Brain pericyte (primary cell): ENCODE results near the gene CIRBP.
"Not testable (repeated sequence)": the region's sequence is repeated elsewhere in the genome, so short reads cannot be mapped to it uniquely, and the experiment has no call there.

ENCODE experiments used
- DNase-seq: peaks from one replicate; pipeline ENCODE4 v3.0.0-alpha.2; 2012; ENCODE audit warnings: low read depth, low spot score

The CIRBP gene

DNA sequence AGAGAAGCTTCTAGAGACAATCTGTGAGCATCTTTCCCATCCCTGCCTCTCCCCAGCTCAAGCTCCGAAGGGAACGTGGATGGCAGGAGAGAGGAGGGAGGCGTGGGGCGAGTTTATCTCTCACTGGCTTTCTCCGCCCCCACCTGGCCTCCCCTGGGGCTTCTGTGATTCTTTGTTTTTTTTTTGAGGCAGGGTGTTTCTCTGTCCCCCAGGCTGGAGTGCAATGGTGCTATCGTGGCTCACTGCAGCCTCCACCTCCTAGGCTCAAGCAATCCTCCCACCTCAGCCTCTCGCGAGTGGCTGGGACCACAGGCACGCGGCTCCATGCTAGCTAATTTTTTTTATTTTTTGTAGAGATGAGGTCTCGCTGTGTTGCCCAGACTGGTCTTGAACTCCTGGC is 39.6 kb downstream of the CIRBP start:
- DNase-seq: no peak

DNA sequence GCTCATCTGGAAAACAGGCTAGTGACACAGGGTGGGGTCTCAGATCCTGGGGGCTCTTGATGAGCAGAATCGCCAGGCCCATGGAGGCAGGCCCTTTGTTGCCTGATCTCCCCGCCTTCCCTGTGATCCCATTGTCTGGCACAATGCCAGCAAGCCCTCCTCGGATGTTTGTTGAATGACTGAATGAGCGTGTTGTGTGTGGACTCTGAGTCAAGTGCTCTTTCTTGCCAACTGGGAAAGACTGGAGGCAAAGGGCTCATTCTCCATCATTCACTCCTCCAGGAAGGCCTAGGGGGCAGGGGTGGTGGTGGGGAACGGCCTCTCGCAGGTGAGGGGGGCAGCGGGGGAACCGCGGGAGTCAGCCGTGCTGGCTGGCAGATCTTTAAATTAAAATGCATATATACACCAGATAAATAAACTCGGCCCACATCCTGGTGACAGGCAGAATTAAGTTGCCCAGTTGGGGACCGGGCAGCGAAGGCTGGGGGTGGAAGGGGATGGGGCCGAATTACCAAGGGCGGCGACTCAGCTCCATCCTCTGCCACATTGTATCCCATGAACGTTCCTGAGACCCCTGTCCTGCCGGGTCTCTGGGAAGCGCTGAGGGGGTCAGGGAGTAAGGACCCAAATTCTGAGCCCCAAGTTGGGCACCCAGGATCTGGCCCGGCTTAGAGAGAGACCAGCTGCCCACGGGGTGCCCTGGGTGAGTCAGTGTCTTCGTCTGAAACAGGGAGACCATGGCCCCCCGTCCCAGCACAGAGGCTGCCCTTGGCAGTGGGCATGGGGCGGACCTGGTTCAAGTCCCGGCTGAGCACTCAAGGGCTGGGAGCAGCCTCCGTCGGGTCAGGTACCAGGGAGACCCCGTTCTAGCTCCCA is 41.1 kb downstream of the CIRBP start:
- DNase-seq: no peak

DNA sequence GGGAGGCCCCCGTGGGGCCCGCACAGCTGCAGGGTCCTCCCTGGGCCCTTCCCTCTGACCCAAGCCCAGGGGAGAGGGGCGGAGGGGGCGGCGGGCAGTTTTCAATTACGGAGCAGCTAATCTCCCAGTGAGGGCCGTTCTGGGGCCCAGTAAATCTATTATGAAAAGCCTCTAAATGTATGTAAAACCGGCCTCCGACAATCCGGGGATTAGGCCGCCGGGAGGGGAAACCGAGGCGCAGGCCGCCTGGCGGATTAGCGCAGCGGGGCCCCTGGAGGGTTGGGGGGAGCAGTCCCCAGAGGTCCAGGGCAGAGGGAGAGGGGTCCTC is 41.7 kb downstream of the CIRBP start:
- DNase-seq: no peak

DNA sequence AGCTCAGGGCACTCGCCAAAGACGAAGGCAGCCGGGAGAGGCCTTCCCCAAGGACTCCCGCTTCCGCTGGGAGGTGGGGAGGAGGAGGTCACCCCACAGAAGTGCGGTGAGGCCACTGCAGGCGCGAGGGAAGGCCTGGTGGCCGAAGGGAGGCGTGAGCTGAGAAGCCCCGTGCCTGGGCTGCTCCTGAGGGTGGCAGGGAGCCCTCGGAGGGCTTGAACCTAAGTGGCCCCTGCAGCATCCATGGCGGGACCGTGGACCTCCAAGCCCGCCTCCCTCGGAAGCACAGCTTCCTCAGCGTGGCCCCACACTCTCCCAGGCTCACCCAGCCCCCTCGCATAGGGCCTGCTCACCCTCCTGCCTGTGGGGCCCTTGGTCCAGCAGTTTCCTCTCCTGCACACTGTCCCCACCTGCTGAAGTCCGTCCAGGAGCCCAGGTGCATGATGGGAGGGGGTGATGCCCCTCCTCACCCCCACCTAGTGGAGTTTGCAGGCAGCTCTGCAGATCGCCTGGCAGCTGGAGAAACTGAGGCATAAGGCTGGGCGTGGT is 42.5 kb downstream of the CIRBP start:
- no peak for DNase-seq

DNA sequence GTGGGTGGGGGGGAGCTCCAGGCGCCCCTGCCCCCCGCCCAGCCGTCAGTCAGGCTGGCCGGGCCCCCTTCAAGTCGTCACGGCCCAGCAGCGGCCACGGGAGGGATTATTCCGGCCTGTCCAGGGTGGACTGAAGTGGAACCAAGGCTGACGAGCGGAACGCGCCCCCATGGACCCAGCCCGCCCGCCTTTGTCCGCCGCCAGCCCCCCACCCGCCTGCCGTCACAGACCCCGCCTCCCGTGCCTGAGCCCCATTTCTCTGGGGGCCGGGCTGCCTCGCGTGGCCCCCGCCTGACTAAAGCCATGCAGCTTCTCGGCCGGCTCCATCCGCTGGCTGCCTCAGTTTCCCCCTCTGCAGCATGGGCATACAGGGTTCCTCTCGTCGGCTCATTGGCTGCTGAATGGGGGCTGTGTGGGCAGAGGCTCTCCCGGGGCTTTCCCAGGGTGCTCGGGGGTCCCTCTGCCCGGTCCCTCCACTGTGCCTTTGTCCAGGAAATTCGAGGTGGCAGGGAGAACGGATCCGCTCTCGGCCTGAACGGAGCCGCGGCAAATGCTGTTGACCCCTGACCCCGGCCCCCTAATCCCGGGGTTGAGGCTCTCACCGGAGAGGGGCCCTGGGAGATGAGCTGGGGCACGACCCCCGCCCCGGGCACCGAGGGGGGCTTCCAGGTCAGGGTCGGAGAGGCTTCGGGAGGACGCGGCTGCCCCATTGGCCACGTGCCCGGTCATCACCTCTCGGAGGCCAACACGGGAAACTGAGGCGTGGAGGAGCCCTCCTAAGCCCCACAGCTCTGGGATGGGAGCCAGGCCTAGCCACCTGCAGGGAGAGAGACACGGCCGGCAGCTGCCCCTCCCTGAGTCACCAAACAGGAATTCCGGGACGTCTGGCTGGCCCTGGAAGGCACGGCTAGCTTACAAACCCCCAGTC is 43.9 kb downstream of the CIRBP start:
- DNase-seq: no peak

DNA sequence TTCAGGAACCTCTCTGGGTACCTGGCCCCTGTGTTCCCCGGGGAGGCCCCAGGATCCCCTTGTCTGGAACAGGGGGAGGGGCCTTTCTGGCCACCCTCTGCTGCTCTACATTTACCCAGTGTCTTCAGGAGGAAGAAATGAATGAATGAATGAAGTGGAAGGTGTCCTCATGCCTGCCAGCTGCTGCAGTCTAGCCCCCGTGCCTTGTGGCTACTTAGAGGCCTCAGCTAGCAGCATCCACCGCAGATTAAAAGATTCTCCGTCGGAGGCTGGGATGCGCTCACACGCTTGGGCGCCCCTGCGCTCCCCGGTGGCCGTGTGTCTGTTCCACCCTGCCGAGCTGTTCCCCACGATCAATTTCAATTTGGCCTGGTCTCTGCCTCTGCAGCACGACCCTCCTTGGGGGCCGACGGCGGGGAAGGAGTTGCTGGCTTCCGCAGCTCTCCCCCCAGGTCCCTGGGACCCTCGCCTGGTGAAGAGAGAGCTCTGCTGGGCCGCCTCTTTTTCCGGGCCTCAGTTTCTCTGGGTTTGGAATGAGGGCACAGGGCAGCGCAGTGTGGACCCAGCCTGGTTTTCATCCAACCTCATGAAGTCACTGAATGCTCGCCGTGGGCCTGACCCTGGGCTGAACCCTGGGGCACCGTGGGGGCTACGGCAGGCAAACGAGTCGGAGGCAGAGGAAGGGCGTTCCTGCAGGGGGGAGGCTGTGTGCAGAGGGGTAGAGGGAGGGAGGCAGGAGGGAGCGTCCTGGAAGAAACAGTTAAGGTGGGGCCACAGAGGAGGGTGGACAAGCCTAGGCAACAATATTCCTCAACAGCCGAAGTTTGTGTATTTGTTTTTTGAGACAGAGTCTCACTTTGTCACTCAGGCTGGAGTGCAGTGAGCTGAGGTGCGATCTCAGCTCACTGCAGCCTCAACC is 44.8 kb downstream of the CIRBP start:
- no peak for DNase-seq

DNA sequence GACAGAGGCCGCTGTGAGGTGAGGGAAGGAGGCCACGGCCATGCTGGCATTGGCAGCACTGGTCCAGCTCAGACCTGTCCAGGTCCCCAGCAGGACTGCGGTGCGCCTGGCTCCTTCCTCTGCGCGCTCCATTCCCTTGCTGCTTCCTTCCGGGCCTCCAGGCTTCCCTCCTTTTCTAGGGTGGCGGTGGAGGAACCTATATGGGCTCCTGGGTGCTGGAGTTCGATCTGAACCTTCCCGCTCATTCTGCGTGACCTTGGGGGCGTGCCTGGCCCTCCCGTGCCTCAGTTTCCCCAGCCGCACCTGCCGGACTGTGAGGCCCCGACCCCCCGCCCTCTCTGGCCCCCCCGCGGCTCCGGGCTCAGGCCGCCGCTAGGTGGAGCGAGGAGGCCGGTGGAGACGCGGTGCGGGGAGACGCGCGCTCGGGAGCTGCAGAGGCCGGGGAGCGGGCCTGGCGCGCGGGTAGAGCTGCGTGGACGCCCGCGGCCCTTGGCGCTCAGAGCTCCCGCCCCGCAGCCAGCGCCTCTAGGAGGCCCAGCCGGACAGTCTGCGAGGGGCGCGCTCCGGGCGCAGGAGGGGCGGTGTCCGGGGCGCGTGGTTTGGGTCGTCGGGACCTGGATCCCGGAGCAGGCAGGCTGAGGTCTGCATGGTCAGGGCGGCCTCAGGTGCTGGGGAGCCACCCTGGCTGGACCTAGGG is 46.5 kb downstream of the CIRBP start:
- no peak for DNase-seq

DNA sequence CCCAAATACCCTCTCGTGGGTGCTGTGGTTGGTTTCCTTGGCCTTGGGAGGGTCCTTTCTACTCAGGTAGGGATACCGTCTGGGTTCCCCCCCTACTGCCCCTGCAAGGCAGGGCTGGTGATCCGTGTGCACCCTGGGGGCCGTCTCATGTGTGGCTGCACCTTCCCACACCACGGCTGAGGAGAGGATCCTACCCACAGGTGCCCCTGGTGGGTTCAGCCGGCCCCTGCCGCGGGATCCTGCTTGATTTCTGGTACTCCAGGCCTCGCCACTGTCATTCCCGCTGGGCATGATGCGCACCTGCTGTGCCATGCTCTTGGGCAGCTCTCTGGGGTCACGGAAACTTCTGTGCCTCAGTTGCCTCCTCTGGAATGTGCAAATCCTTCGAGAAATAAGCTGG is 47.3 kb downstream of the CIRBP start:
- no peak for DNase-seq

DNA sequence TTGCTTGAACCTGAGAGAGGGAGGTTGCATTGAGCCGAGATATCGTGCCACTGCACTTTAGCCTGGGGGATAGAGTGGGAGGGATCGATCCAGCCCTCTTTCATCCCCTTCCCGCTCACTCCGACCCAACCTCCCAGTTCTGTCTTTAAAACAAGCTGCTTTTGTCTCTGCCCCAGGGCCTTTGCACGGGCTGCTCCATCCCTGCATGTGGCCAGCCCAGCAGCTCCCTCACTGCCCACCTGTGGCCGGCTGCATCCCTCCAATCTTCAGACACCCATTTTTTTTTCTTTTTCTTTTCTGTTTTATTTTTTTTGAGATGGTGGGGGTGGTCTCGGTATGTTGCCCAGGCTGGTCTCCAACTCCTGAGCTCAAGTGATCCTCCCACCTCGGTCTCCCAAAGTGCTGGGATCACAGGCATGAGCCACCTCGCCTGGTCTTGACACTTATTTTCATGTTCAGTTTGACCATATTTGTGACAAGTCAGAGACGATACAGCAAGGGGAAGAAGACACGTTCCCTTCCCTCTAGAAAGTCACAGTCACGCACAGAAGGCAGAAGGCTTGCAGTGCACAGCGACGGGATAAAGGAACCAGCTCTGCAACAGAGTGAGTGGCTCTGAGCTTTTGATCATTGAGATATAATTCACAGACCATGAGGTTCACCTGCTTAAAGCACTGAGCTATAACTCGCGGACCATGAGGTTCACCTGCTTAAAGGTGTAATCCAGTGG is 48.3 kb downstream of the CIRBP start:
- no peak for DNase-seq

DNA sequence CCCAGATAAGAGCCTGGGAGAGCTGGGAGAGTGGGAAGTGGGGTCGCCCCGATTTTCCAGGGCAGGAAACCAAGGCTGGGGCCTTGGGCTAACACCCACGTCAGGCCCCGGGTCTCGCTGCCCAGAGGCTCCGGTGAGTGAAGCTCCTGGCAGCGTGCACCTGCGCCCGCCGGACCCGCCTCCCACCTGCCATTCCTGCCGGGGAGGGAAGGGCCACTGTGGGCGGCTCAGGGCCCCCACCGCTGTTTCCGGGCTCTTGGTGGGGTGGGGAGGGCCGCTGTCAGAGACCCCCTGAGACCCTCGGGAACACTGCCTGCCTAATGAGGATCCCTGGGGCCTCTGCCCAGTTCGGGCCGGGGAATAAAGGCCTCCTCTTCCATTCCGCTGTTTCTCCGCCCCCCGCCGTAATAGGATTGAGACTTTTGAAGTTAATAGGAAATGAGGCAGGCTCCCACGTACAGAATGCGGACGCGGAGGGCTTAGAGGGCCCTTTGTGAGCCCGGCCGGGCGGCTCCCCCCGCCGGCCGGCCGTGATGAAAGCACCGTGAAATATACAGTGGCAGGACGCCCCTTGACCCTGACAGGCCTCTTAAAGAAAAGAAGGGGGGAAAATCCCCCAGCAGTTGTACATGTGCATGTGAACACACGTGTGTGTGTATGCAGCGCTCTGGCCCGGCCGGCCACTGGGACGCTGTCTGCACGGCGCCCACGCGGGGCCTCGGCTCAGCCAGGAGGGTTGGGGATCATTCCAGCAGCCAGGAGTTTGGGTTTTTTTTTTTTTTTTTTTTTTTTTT is 49.7 kb downstream of the CIRBP start:
- no peak for DNase-seq

DNA sequence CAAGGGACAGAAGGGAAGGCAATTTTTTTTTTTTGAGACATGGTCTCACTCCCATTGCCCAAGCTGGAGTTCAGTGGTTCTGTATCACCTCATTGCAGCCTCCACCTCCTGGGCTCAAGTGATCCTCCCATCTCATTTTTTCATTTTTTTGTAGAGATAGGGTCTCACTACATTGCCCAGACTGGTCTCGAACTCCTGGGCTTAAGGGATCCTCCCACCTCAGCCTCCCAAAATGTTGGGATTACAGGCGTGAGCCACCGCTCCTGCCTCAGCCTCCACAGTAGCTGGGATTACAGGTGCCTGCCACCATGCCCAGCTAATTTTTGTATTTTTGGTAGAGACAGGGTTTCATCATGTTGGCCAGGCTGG is 51.1 kb downstream of the CIRBP start:
- not testable (repeated sequence) for DNase-seq

DNA sequence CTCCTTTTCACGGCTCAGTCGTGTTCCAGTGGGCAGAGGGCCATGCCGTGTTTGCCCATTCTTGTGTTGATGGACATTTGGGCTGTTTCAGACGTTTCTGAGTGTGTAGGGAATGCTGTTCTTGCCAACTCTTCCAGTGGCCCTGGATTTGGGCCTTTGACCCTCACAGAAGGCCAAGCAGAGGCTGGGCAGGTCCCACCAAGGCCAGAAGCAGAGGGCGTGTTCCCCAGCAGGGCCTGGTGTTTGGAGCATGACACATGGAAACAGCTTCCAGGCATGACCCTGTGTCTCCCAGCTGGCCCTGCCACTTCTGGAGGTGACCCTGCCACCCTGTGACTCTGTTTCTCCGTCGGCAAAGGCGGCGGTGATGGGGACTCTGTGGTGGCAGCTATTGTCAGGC is 52.4 kb downstream of the CIRBP start:
- DNase-seq: no peak

DNA sequence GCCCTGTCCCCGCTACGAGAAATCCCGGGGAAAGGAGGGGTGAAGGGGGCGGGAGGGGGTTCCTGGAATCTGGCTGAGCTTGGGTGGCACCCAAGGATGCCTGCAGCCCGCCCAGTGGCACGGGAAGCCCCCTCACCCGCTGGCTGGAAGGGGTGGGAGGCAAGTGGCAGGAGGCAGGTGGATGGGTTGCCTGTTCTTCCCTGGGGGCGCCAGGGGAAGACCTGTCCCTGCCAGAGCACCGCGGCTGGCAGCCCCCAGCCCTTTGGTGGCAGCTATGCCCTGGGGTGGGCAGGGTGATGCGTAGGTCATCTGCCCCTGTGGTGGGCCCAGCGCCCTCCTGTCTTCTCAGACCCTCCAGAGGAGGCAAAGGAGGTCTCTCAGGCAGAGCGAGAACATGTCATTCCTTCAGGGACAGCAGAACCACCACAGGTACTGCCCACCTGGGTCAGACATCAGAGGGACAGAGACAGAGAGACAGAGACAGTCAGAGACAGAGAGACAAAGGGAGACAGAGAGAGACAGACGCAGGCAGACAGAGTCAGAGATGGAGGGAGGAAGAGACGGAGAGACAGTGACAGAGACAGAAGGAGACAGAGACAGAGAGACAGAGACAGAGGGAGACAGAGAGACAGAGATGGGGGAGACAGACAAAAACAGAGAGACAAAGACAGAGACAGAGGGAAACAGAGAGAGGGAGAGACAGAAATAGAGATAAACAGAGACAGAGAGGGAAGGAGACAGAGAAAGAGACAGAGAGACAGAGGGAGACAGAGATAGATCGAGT is 53.3 kb downstream of the CIRBP start:
- no peak for DNase-seq

DNA sequence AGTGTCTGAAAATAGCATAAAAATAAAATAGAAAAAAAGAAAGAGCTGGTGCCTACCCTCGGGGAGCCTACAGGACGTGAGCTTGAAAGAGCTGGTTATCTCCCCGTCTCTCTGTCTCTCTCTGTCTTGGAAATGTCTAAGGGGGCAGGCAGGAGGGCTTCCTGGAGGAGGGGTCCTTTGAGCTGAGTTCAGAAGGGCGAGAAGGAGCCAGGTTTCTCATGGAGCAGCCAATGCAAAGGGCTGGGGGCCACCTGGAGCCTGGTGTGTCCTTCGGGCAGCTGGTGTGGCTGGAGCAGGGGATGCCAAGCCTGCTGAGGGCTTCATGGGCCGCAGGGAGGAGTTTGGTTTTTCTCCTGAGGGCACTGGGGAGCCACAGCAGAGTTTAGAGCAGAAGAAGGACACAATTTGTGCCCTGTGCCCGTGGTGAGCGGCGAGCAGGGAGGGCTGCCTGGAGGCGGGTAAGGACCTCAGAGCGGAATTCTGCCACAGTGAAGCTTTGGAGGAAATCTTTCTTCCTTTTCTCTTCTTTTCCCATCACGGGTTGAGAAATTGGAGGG is 55.2 kb downstream of the CIRBP start:
- DNase-seq: no peak
